ENCODE measurements around the gene ALG13. TPM values are rescaled to one million over a fixed set of nuclear protein-coding genes. Genes with fewer than 3 reads are reported as not detected.

The ALG13 gene
- total and polyA plus RNA-seq, 2 experiments from 2014 or later = 54.2 to 58.7 TPM

GRCh38 chrX:111756486-111756885 lies 75.5 kb downstream of the ALG13 start:
- no peak for ATAC-seq
- no peak overlapping the region for H3K4me3 ChIP-seq

GRCh38 chrX:111759686-111760085 lies 78.7 kb downstream of the ALG13 start:
- Mint-ChIP-seq H3K9me3 (no peaks in the 10 kb centered on the region), H3K27ac (no peak overlapping the region), H3K4me1 (no peaks in the 10 kb centered on the region), H3K36me3 (ENCODE audit: low read depth) (peaks cover 11% of the 10 kb centered on the region; the same call in 2 of the 3 replicates), H3K27me3 (ENCODE audit: insufficient read depth, low read depth, poor library complexity) (no peaks in the 10 kb centered on the region), H3K4me3 (no peak overlapping the region)
- ATAC-seq = no peak
- no peak for DNase-seq (ENCODE audit: low spot score)
- Histone ChIP-seq H4K20me1 (replicated peaks; ENCODE audit: insufficient read depth) (no peaks in the 10 kb centered on the region), H3K4me3 (no peak overlapping the region), H3K27me3 (ENCODE audit: insufficient read depth) (no peaks in the 10 kb centered on the region), H3K9me2 (ENCODE audit: insufficient read depth) (no peaks in the 10 kb centered on the region), H3K36me3 (ENCODE audit: insufficient read depth) (no peaks in the 10 kb centered on the region), H3K79me2 (replicated peaks; ENCODE audit: insufficient read depth) (no peaks in the 10 kb centered on the region), H3K27ac (ENCODE audit: low read depth) (no peak overlapping the region), H3K4me1 (ENCODE audit: insufficient read depth) (no peaks in the 10 kb centered on the region), H2AFZ (no peak overlapping the region), H3F3A (replicated peaks; ENCODE audit: low read depth) (no peaks in the 10 kb centered on the region), H3K4me2 (no peak overlapping the region)
- no peak for TF ChIP-seq POLR2AphosphoS5 (IDR thresholded peaks at IDR 0.05; ENCODE audit: low read depth)
- TF ChIP-seq EZH2 (IDR thresholded peaks at IDR 0.05; ENCODE audit: low read depth, unreplicated experiment) = no peak
- TF ChIP-seq ZNF114 (CRISPR knock-in tag; IDR thresholded peaks at IDR 0.05) = no peak
- TF ChIP-seq JUNB (IDR thresholded peaks at IDR 0.05; ENCODE audit: unreplicated experiment) = no peak
- TF ChIP-seq CREB1 (CRISPR knock-in tag; IDR thresholded peaks at IDR 0.05; ENCODE audit: low read depth) = no peak
- TF ChIP-seq CTCF (conservative IDR thresholded peaks at IDR 0.05; ENCODE audit: low read depth in 2 of 2) = no peak
- no peak for TF ChIP-seq EZH2phosphoT487 (IDR thresholded peaks at IDR 0.05; ENCODE audit: unreplicated experiment)
- no peak for TF ChIP-seq ETS1 (IDR thresholded peaks at IDR 0.05)
- TF ChIP-seq NANOG (IDR thresholded peaks at IDR 0.05; ENCODE audit: borderline replicate concordance) = no peak
- no peak for TF ChIP-seq ZNF331 (CRISPR knock-in tag; IDR thresholded peaks at IDR 0.05; ENCODE audit: low read depth)
- TF ChIP-seq REST (IDR thresholded peaks at IDR 0.05; ENCODE audit: unreplicated experiment) = no peak
- TF ChIP-seq STAT1 (IDR thresholded peaks at IDR 0.05; ENCODE audit: unreplicated experiment) = no peak

More at GRCh38 chrX:111756486-111756885, 75.5 kb downstream of the ALG13 start:
- Histone ChIP-seq H4K20me1 (replicated peaks; ENCODE audit: insufficient read depth) (no peaks in the 10 kb centered on the region), H3K4me1 (ENCODE audit: insufficient read depth) (no peaks in the 10 kb centered on the region), H3F3A (replicated peaks; ENCODE audit: low read depth) (no peaks in the 10 kb centered on the region), H3K9me2 (ENCODE audit: insufficient read depth) (no peaks in the 10 kb centered on the region), H2AFZ (no peak overlapping the region), H3K36me3 (ENCODE audit: insufficient read depth) (peaks cover 5% of the 10 kb centered on the region; the same call in 1 of the 2 replicates), H3K79me2 (replicated peaks; ENCODE audit: insufficient read depth) (no peaks in the 10 kb centered on the region), H3K27ac (ENCODE audit: low read depth) (no peak overlapping the region), H3K27me3 (ENCODE audit: insufficient read depth) (no peaks in the 10 kb centered on the region), H3K4me2 (no peak overlapping the region)
- Mint-ChIP-seq H3K27me3 (ENCODE audit: insufficient read depth, low read depth, poor library complexity) (no peaks in the 10 kb centered on the region), H3K9me3 (no peaks in the 10 kb centered on the region), H3K4me1 (no peaks in the 10 kb centered on the region), H3K27ac (no peak overlapping the region), H3K36me3 (ENCODE audit: low read depth) (peaks cover 35% of the 10 kb centered on the region), H3K4me3 (no peak overlapping the region)
- DNase-seq (ENCODE audit: low spot score) = no peak
- TF ChIP-seq ZNF114 (CRISPR knock-in tag; IDR thresholded peaks at IDR 0.05) = no peak
- TF ChIP-seq JUNB (IDR thresholded peaks at IDR 0.05; ENCODE audit: unreplicated experiment) = no peak
- no peak for TF ChIP-seq STAT1 (IDR thresholded peaks at IDR 0.05; ENCODE audit: unreplicated experiment)

Data from GM23338 (cell line).